Activated CD4-positive, alpha-beta T cell treated with anti-CD3 and anti-CD28 coated beads for 36 hours (primary cell): ENCODE data around the gene PLXNC1. TPM values are rescaled to one million over a fixed set of nuclear protein-coding genes. Genes with fewer than 3 reads are reported as not detected.
A peak's percentile ranks its signal among the peaks of the same experiment; 100 is the strongest.

Source experiments
- ATAC-seq: fragments of 200-7000 bp; cut with Tn5 transposase; one replicate; pipeline ENCODE4 v1.10.0; 2021; ENCODE audit warnings: mild to moderate bottlenecking, moderate library complexity
- CTCF ChIA-PET: fragments of 350-600 bp; sonication (Branson Sonifier 250); formaldehyde crosslinking; loops from one replicate; lab custom pipeline; 2021; ENCODE audit warnings: antibody characterized with exemption; lab: Charles Lee
- POLR2A ChIA-PET: fragments of 350-600 bp; sonication (Branson Sonifier 250); formaldehyde crosslinking; loops from one replicate; lab custom pipeline; 2021; ENCODE audit warnings: antibody characterized with exemption, inconsistent platforms; lab: Charles Lee
- DNase-seq: peaks from one replicate; pipeline ENCODE4 v3.0.0-alpha.2; 2020
- H3K27ac Mint-ChIP-seq: one replicate; pipeline ENCODE4 v1.8.0; 2021; ENCODE audit warnings: mixed read lengths
- H3K27me3 Mint-ChIP-seq: one replicate; pipeline ENCODE4 v1.8.0; 2021; ENCODE audit warnings: mixed read lengths
- H3K36me3 Mint-ChIP-seq: one replicate; pipeline ENCODE4 v1.8.0; 2021; ENCODE audit warnings: low read depth, mixed read lengths
- H3K4me1 Mint-ChIP-seq: one replicate; pipeline ENCODE4 v1.8.0; 2021; ENCODE audit warnings: mixed read lengths
- H3K4me3 Mint-ChIP-seq: one replicate; pipeline ENCODE4 v1.8.0; 2021; ENCODE audit warnings: mild to moderate bottlenecking, moderate library complexity, mixed read lengths
- H3K9me3 Mint-ChIP-seq: one replicate; pipeline ENCODE4 v1.8.0; 2021; ENCODE audit warnings: low read depth, mixed read lengths
- intact Hi-C, 2 experiments: fragments of 100-400 bp; cut with DNase I in 1 of 2; cut with micrococcal nuclease in 1 of 2; formaldehyde crosslinking; loops; one replicate each; pipeline versions ENCODE4 v1.14.2 to v1.15.1; 2022 to 2024; cut with DNase I, micrococcal nuclease
- total RNA-seq, 2 experiments: library from RNA; stranded (reverse); gene quantifications; one replicate each; pipeline ENCODE4 v1.2.3, GENCODE V29; 2021

The PLXNC1 gene
- total RNA-seq, 2 experiments from 2014 or later, result 5.3 TPM

- no peak overlapping the region for H3K27ac Mint-ChIP-seq
- ChIA-PET CTCF (no interaction called here), POLR2A (no interaction called here)
- ATAC-seq (no peak), DNase-seq (no peak)
- H3K36me3 Mint-ChIP-seq, result peaks cover 55% of the 10 kb centered on the region
- H3K9me3 Mint-ChIP-seq, result peaks cover 48% of the 10 kb centered on the region
- H3K4me1 Mint-ChIP-seq, result no peaks in the 10 kb centered on the region
- H3K4me3 Mint-ChIP-seq, result no peak overlapping the region
- intact Hi-C loops, result loop anchor here in 1 of 2 experiments (5.0 kb wide), 1 partner anchor 44 kb away; no protein-coding TSS in a partner anchor
- no peaks in the 10 kb centered on the region for H3K27me3 Mint-ChIP-seq
Observed at GRCh38 chr12:94318181-94318580, 169.8 kb downstream of the PLXNC1 start.

- Mint-ChIP-seq H3K27me3 (no peaks in the 10 kb centered on the region), H3K4me1 (no peaks in the 10 kb centered on the region), H3K4me3 (no peak overlapping the region), H3K36me3 (peaks cover 66% of the 10 kb centered on the region), H3K9me3 (peaks cover 44% of the 10 kb centered on the region), H3K27ac (no peak overlapping the region)
- no peak for ATAC-seq
- POLR2A ChIA-PET, result no interaction called here
- no peak for DNase-seq
- CTCF ChIA-PET, result no interaction called here
- intact Hi-C loops, result no loop called here
Observed at GRCh38 chr12:94320109-94320508, 171.7 kb downstream of the PLXNC1 start.

GRCh38 chr12:94322346-94322745 lies 174.0 kb downstream of the PLXNC1 start:
- no peak overlapping the region for H3K4me3 Mint-ChIP-seq
- ChIA-PET POLR2A (no interaction called here), CTCF (interaction anchor here (0.7 to 1.3 kb wide), 2 partner anchors 12 to 1085 kb away, joined by 3 read pairs; no protein-coding TSS in a partner anchor)
- no peak for ATAC-seq
- no peak for DNase-seq
- H3K4me1 Mint-ChIP-seq, result peaks cover 10% of the 10 kb centered on the region
- intact Hi-C loops, result no loop called here
- H3K27me3 Mint-ChIP-seq, result no peaks in the 10 kb centered on the region
- no peak overlapping the region for H3K27ac Mint-ChIP-seq
- H3K9me3 Mint-ChIP-seq, result peaks cover 35% of the 10 kb centered on the region
- peaks cover 83% of the 10 kb centered on the region for H3K36me3 Mint-ChIP-seq

- peaks cover 19% of the 10 kb centered on the region for H3K4me1 Mint-ChIP-seq
- H3K27me3 Mint-ChIP-seq, result no peaks in the 10 kb centered on the region
- H3K27ac Mint-ChIP-seq, result no peak overlapping the region
- ChIA-PET POLR2A (interaction anchor here (0.7 kb wide), 1 partner anchor 37 kb away, joined by 3 read pairs; no protein-coding TSS in a partner anchor), CTCF (interaction anchor here (1.4 kb wide), 1 partner anchor 192 kb away, joined by 3 read pairs; no protein-coding TSS in a partner anchor)
- peaks cover 5% of the 10 kb centered on the region for H3K9me3 Mint-ChIP-seq
- intact Hi-C loops, result loop anchor here (2.0 to 5.0 kb wide), 4 partner anchors 47 to 179 kb away; partner anchors contain the start of gene PLXNC1 (in 1 of the 2)
- H3K4me3 Mint-ChIP-seq, result no peak overlapping the region
- ATAC-seq, result no peak
- no peak for DNase-seq
- peaks cover 74% of the 10 kb centered on the region for H3K36me3 Mint-ChIP-seq
Observed at GRCh38 chr12:94326234-94326633, 177.9 kb downstream of the PLXNC1 start.

GRCh38 chr12:94326727-94327126 lies 178.3 kb downstream of the PLXNC1 start:
- Mint-ChIP-seq H3K27me3 (no peaks in the 10 kb centered on the region), H3K9me3 (no peaks in the 10 kb centered on the region), H3K27ac (no peak overlapping the region), H3K36me3 (peaks cover 72% of the 10 kb centered on the region), H3K4me3 (no peak overlapping the region), H3K4me1 (peaks cover 19% of the 10 kb centered on the region)
- CTCF ChIA-PET, result interaction anchor here (1.0 to 1.4 kb wide), 2 partner anchors 64 to 193 kb away, joined by 3 read pairs; no protein-coding TSS in a partner anchor
- DNase-seq, result no peak
- intact Hi-C loops, result loop anchor here (2.0 to 5.0 kb wide), 4 partner anchors 46 to 179 kb away; partner anchors contain the start of gene PLXNC1 (in 1 of the 2)
- peak; percentile 86 for ATAC-seq
- POLR2A ChIA-PET, result interaction anchor here (0.7 kb wide), 1 partner anchor 37 kb away, joined by 3 read pairs; no protein-coding TSS in a partner anchor

- Mint-ChIP-seq H3K27me3 (no peaks in the 10 kb centered on the region), H3K36me3 (peaks cover 63% of the 10 kb centered on the region), H3K27ac (no peak overlapping the region), H3K4me1 (peaks cover 19% of the 10 kb centered on the region), H3K9me3 (no peaks in the 10 kb centered on the region), H3K4me3 (no peak overlapping the region)
- no peak for DNase-seq
- peak; percentile 30 for ATAC-seq
- CTCF ChIA-PET, result interaction anchor here (1.0 to 1.4 kb wide), 2 partner anchors 65 to 194 kb away, joined by 3 read pairs; no protein-coding TSS in a partner anchor
- intact Hi-C loops, result loop anchor here (2.0 to 5.0 kb wide), 5 partner anchors 45 to 205 kb away; partner anchors contain the start of gene PLXNC1 (in 1 of the 2)
- POLR2A ChIA-PET, result no interaction called here
Observed at GRCh38 chr12:94327809-94328208, 179.4 kb downstream of the PLXNC1 start.

- H3K4me3 Mint-ChIP-seq, result no peak overlapping the region
Observed at GRCh38 chr12:94329366-94329765, 181.0 kb downstream of the PLXNC1 start.

GRCh38 chr12:94333396-94333795 lies 185.0 kb downstream of the PLXNC1 start:
- Mint-ChIP-seq H3K27ac (no peak overlapping the region), H3K9me3 (no peaks in the 10 kb centered on the region), H3K27me3 (no peaks in the 10 kb centered on the region), H3K4me1 (no peaks in the 10 kb centered on the region), H3K36me3 (peaks cover 31% of the 10 kb centered on the region), H3K4me3 (no peak overlapping the region)
- intact Hi-C loops, result no loop called here
- ATAC-seq (no peak), DNase-seq (no peak)
- CTCF ChIA-PET, result no interaction called here
- POLR2A ChIA-PET, result no interaction called here

More at GRCh38 chr12:94329366-94329765, 181.0 kb downstream of the PLXNC1 start:
- no peak for DNase-seq
- Mint-ChIP-seq H3K27ac (no peak overlapping the region), H3K36me3 (peaks cover 56% of the 10 kb centered on the region), H3K27me3 (no peaks in the 10 kb centered on the region), H3K9me3 (no peaks in the 10 kb centered on the region), H3K4me1 (peaks cover 19% of the 10 kb centered on the region)
- intact Hi-C loops, result loop anchor here (2.0 to 5.0 kb wide), 3 partner anchors 62 to 203 kb away; partner anchors contain the start of gene PLXNC1 (in 1 of the 2)
- POLR2A ChIA-PET, result no interaction called here
- CTCF ChIA-PET, result no interaction called here
- no peak for ATAC-seq

- CTCF ChIA-PET, result interaction anchor here (0.6 to 1.5 kb wide), 2 partner anchors 156 to 198 kb away, joined by 3 read pairs; no protein-coding TSS in a partner anchor
- Mint-ChIP-seq H3K27me3 (no peaks in the 10 kb centered on the region), H3K9me3 (no peaks in the 10 kb centered on the region), H3K27ac (no peak overlapping the region), H3K4me1 (no peaks in the 10 kb centered on the region), H3K36me3 (peaks cover 27% of the 10 kb centered on the region), H3K4me3 (no peak overlapping the region)
- intact Hi-C loops, result no loop called here
- DNase-seq, result no peak
- POLR2A ChIA-PET, result no interaction called here
- no peak for ATAC-seq
Observed at GRCh38 chr12:94336211-94336925, 188.0 kb downstream of the PLXNC1 start.

- CTCF ChIA-PET, result no interaction called here
Observed at GRCh38 chr12:94338006-94338794, 189.8 kb downstream of the PLXNC1 start.

GRCh38 chr12:94340573-94340972 lies 192.2 kb downstream of the PLXNC1 start:
- H3K27me3 Mint-ChIP-seq, result no peaks in the 10 kb centered on the region
- H3K4me1 Mint-ChIP-seq, result no peaks in the 10 kb centered on the region
- H3K4me3 Mint-ChIP-seq, result no peak overlapping the region
- no peak overlapping the region for H3K27ac Mint-ChIP-seq
- peaks cover 37% of the 10 kb centered on the region for H3K36me3 Mint-ChIP-seq
- intact Hi-C loops, result no loop called here
- no peaks in the 10 kb centered on the region for H3K9me3 Mint-ChIP-seq
- DNase-seq, result no peak
- CTCF ChIA-PET, result interaction anchor here (0.7 kb wide), 1 partner anchor 17 kb away, joined by 3 read pairs; no protein-coding TSS in a partner anchor
- no peak for ATAC-seq
- POLR2A ChIA-PET, result no interaction called here

More at GRCh38 chr12:94338006-94338794, 189.8 kb downstream of the PLXNC1 start:
- intact Hi-C loops, result no loop called here
- Mint-ChIP-seq H3K27ac (no peak overlapping the region), H3K4me1 (no peaks in the 10 kb centered on the region), H3K9me3 (no peaks in the 10 kb centered on the region), H3K4me3 (no peak overlapping the region), H3K36me3 (peaks cover 25% of the 10 kb centered on the region), H3K27me3 (no peaks in the 10 kb centered on the region)
- no peak for ATAC-seq
- POLR2A ChIA-PET, result no interaction called here
- no peak for DNase-seq
